Bone marrow (tissue), 2 donors: ENCODE measurements around the gene ANKRD34A.
A peak's percentile ranks its signal among the peaks of the same experiment; 100 is the strongest.

Experiments used
- DNase-seq, 2 donors: peaks; one replicate each; lab custom pipeline; 2025; lab: John Stamatoyannopoulos, UW

The ANKRD34A gene

GRCh38 chr1:145965119-145965744 is 857 bp upstream of the ANKRD34A start:
- DNase-seq: no peak

- DNase-seq: no peak
These were observed 933 bp downstream of the ANKRD34A start for GRCh38 chr1:145963265-145964019.

- DNase-seq: peak in 1 of 2 donors; percentile 2
These were observed 1.9 kb downstream of the ANKRD34A start for GRCh38 chr1:145962157-145963102.

- DNase-seq: peak in 1 of 2 donors; percentile 21
These were observed 2.8 kb downstream of the ANKRD34A start for GRCh38 chr1:145961425-145962156.

- DNase-seq: no peak
These were observed 3.3 kb downstream of the ANKRD34A start for GRCh38 chr1:145961109-145961424.

GRCh38 chr1:145960468-145961108 is 3.8 kb downstream of the ANKRD34A start:
- DNase-seq: peak; percentile 15 to 27

GRCh38 chr1:145959957-145960467 is 4.4 kb downstream of the ANKRD34A start:
- DNase-seq: no peak

GRCh38 chr1:145959333-145959732 is 5.0 kb downstream of the ANKRD34A start:
- DNase-seq: no peak

GRCh38 chr1:145958734-145959133 is 5.6 kb downstream of the ANKRD34A start:
- no peak for DNase-seq

GRCh38 chr1:145957443-145958319 is 6.7 kb downstream of the ANKRD34A start, which contains the start of gene LIX1L:
TSS of gene LIX1L (minus strand) at chr1:145958017. CDS start at chr1:145957927, 90 bp downstream.
- peak; percentile 77 to 95 for DNase-seq

GRCh38 chr1:145956781-145957442 is 7.5 kb downstream of the ANKRD34A start:
- DNase-seq: no peak

GRCh38 chr1:145956361-145956760 is 8.0 kb downstream of the ANKRD34A start:
- DNase-seq: no peak

GRCh38 chr1:145955436-145955835 is 8.9 kb downstream of the ANKRD34A start:
- no peak for DNase-seq

GRCh38 chr1:145953861-145954260 is 10.5 kb downstream of the ANKRD34A start:
- no peak for DNase-seq

- DNase-seq: no peak
These were observed 11.5 kb downstream of the ANKRD34A start for GRCh38 chr1:145952903-145953302.

- no peak for DNase-seq
These were observed 12.8 kb downstream of the ANKRD34A start for GRCh38 chr1:145951526-145951925.

- no peak for DNase-seq
These were observed 15.2 kb downstream of the ANKRD34A start for GRCh38 chr1:145949219-145949618.

- no peak for DNase-seq
These were observed 16.8 kb downstream of the ANKRD34A start for GRCh38 chr1:145947551-145947950.

GRCh38 chr1:145946477-145946986 is 17.8 kb downstream of the ANKRD34A start:
- no peak for DNase-seq
